Measurements from ENCODE around the gene FAM47E. TPM values are rescaled to one million over a fixed set of nuclear protein-coding genes. Genes with fewer than 3 reads are reported as not detected.

FAM47E gene
- total and polyA plus RNA-seq, 2 of the 13 experiments (the other 11 are each of a cell fraction or from before 2014, with no cell fraction given) = 0.33 to 0.66 TPM

DNA sequence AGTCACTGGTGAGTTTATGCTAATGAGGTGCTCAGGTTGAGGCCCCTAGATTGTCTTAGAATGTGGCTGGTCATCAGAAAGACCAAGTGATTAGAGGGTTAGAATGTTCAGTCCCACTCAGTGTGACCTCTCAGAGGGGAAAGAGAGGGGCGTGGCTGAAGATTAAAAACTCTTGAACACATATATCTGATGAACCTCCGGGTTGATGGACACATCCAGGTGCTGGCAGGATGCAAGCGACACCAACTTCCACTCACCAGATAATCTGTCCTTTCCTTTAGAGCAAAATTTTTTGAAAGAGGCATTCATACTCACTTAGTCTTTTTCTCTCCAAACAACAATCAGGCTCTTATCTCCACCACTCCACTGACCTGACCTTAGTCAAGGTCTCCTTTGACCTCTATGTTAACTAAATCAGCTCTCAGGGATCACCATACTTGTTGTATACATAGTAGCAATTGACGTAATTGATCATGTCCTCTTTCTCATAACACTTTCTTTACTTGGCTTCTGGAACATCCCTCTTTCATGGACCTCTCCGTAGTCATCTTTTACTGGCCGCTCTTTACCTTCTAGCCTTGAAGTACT, 14.2 kb downstream of the FAM47E start (continued):
- TF ChIP-seq SOX6 (IDR thresholded peaks at IDR 0.05) = no peak
- peak; percentile 65 for TF ChIP-seq SOX6 (CRISPR knock-in tag; IDR thresholded peaks at IDR 0.05)
- TF ChIP-seq THAP11 (CRISPR knock-in tag; IDR thresholded peaks at IDR 0.05) = 0 out of 2 replicates have a peak, but pooled peaks have one; percentile 27
- TF ChIP-seq NR2C2 (CRISPR knock-in tag; IDR thresholded peaks at IDR 0.05; ENCODE audit: borderline replicate concordance) = 0 out of 2 replicates have a peak, but pooled peaks have one; percentile 33
- no peak for TF ChIP-seq CREB1 (IDR thresholded peaks at IDR 0.05)
- peak; percentile 39; the same call in 1 of the 2 replicates for TF ChIP-seq CREB1 (CRISPR knock-in tag; IDR thresholded peaks at IDR 0.05)
- peak; percentile 62 for TF ChIP-seq GATAD2A (CRISPR knock-in tag; IDR thresholded peaks at IDR 0.05)
- no peak for TF ChIP-seq ZNF605 (CRISPR knock-in tag; IDR thresholded peaks at IDR 0.05)
- TF ChIP-seq FOXA3 (CRISPR knock-in tag; IDR thresholded peaks at IDR 0.05) = peak; percentile 45; the same call in 1 of the 2 replicates
- TF ChIP-seq, protein P1, sequence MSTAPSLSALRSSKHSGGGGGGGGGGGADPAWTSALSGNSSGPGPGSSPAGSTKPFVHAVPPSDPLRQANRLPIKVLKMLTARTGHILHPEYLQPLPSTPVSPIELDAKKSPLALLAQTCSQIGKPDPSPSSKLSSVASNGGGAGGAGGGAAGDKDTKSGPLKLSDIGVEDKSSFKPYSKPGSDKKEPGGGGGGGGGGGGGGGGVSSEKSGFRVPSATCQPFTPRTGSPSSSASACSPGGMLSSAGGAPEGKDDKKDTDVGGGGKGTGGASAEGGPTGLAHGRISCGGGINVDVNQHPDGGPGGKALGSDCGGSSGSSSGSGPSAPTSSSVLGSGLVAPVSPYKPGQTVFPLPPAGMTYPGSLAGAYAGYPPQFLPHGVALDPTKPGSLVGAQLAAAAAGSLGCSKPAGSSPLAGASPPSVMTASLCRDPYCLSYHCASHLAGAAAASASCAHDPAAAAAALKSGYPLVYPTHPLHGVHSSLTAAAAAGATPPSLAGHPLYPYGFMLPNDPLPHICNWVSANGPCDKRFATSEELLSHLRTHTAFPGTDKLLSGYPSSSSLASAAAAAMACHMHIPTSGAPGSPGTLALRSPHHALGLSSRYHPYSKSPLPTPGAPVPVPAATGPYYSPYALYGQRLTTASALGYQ (CRISPR knock-in tag; IDR thresholded peaks at IDR 0.05) = peak; percentile 22; the same call in 1 of the 2 replicates
- TF ChIP-seq, protein P2, sequence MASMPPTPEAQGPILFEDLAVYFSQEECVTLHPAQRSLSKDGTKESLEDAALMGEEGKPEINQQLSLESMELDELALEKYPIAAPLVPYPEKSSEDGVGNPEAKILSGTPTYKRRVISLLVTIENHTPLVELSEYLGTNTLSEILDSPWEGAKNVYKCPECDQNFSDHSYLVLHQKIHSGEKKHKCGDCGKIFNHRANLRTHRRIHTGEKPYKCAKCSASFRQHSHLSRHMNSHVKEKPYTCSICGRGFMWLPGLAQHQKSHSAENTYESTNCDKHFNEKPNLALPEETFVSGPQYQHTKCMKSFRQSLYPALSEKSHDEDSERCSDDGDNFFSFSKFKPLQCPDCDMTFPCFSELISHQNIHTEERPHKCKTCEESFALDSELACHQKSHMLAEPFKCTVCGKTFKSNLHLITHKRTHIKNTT (CRISPR knock-in tag; IDR thresholded peaks at IDR 0.05) = no peak
- TF ChIP-seq REPIN1 (CRISPR knock-in tag; IDR thresholded peaks at IDR 0.05; ENCODE audit: borderline replicate concordance, low read depth) = no peak
- no peak for TF ChIP-seq ARID2 (CRISPR knock-in tag; IDR thresholded peaks at IDR 0.05; ENCODE audit: borderline replicate concordance)
- no peak for TF ChIP-seq ZNF883 (CRISPR knock-in tag; IDR thresholded peaks at IDR 0.05; ENCODE audit: not compliant biosample characterization)
- no peak for TF ChIP-seq ZNF180 (CRISPR knock-in tag; IDR thresholded peaks at IDR 0.05; ENCODE audit: borderline replicate concordance, low read depth)
- TF ChIP-seq MED1 (CRISPR knock-in tag; IDR thresholded peaks at IDR 0.05) = peak; percentile 48; the same call in 1 of the 2 replicates
- TF ChIP-seq, protein P3, sequence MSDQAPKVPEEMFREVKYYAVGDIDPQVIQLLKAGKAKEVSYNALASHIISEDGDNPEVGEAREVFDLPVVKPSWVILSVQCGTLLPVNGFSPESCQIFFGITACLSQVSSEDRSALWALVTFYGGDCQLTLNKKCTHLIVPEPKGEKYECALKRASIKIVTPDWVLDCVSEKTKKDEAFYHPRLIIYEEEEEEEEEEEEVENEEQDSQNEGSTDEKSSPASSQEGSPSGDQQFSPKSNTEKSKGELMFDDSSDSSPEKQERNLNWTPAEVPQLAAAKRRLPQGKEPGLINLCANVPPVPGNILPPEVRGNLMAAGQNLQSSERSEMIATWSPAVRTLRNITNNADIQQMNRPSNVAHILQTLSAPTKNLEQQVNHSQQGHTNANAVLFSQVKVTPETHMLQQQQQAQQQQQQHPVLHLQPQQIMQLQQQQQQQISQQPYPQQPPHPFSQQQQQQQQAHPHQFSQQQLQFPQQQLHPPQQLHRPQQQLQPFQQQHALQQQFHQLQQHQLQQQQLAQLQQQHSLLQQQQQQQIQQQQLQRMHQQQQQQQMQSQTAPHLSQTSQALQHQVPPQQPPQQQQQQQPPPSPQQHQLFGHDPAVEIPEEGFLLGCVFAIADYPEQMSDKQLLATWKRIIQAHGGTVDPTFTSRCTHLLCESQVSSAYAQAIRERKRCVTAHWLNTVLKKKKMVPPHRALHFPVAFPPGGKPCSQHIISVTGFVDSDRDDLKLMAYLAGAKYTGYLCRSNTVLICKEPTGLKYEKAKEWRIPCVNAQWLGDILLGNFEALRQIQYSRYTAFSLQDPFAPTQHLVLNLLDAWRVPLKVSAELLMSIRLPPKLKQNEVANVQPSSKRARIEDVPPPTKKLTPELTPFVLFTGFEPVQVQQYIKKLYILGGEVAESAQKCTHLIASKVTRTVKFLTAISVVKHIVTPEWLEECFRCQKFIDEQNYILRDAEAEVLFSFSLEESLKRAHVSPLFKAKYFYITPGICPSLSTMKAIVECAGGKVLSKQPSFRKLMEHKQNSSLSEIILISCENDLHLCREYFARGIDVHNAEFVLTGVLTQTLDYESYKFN (CRISPR knock-in tag; conservative IDR thresholded peaks at IDR 0.05) = peak; percentile 46; the same call in 1 of the 2 replicates
- peak; percentile 49; the same call in 1 of the 2 replicates for TF ChIP-seq HMG20A (CRISPR knock-in tag; IDR thresholded peaks at IDR 0.05; ENCODE audit: borderline replicate concordance)
- TF ChIP-seq HNF4A (CRISPR knock-in tag; IDR thresholded peaks at IDR 0.05) = peak; percentile 34; the same call in 1 of the 2 replicates
- 0 out of 2 replicates have a peak, but pooled peaks have one; percentile 8 for TF ChIP-seq FOXK2 (IDR thresholded peaks at IDR 0.05)
- TF ChIP-seq ZBTB3 (CRISPR knock-in tag; IDR thresholded peaks at IDR 0.05; ENCODE audit: borderline replicate concordance, low read depth) = no peak
- TF ChIP-seq SOX13 (IDR thresholded peaks at IDR 0.05) = no peak
- TF ChIP-seq SOX13 (CRISPR knock-in tag; conservative IDR thresholded peaks at IDR 0.05 in 1 of 2, IDR thresholded peaks at IDR 0.05 in 1 of 2) = peak in 1 of 2 experiments; percentile 71; a peak in 2 of 4 replicates
- no peak for TF ChIP-seq BHLHE40 (IDR thresholded peaks at IDR 0.05; ENCODE audit: low read length)
- TF ChIP-seq HHEX (CRISPR knock-in tag; IDR thresholded peaks at IDR 0.05) = peak; percentile 58; the same call in 1 of the 2 replicates
